ENCODE measurements around the gene ADGRG6.
A peak's percentile ranks its signal among the peaks of the same experiment; 100 is the strongest.

Gene ADGRG6

GRCh38 chr6:142374965-142375733 lies 73.3 kb downstream of the ADGRG6 start:
- DNase-seq (ENCODE audit: low read depth, low spot score) = peak; percentile 29

GRCh38 chr6:142376115-142376514 lies 74.3 kb downstream of the ADGRG6 start:
- DNase-seq (ENCODE audit: low read depth, low spot score) = no peak

- peak; percentile 78 for DNase-seq (ENCODE audit: low read depth, low spot score)
These were observed 75.1 kb downstream of the ADGRG6 start for GRCh38 chr6:142376800-142377496.

GRCh38 chr6:142377497-142377848 lies 75.7 kb downstream of the ADGRG6 start:
- DNase-seq (ENCODE audit: low read depth, low spot score) = no peak

GRCh38 chr6:142378138-142378875 lies 76.5 kb downstream of the ADGRG6 start:
- DNase-seq (ENCODE audit: low read depth, low spot score) = peak; percentile 32

GRCh38 chr6:142380626-142381025 lies 78.8 kb downstream of the ADGRG6 start:
- DNase-seq (ENCODE audit: low read depth, low spot score) = no peak

- no peak for DNase-seq (ENCODE audit: low read depth, low spot score)
These were observed 79.4 kb downstream of the ADGRG6 start for GRCh38 chr6:142381181-142381580.

GRCh38 chr6:142381845-142382378 lies 80.1 kb downstream of the ADGRG6 start:
- DNase-seq (ENCODE audit: low read depth, low spot score) = no peak

GRCh38 chr6:142384519-142385254 lies 82.9 kb downstream of the ADGRG6 start:
- DNase-seq (ENCODE audit: low read depth, low spot score) = no peak

- DNase-seq (ENCODE audit: low read depth, low spot score) = no peak
These were observed 83.5 kb downstream of the ADGRG6 start for GRCh38 chr6:142385352-142385751.

- no peak for DNase-seq (ENCODE audit: low read depth, low spot score)
These were observed 84.8 kb downstream of the ADGRG6 start for GRCh38 chr6:142386657-142387056.

- DNase-seq (ENCODE audit: low read depth, low spot score) = no peak
These were observed 86.4 kb downstream of the ADGRG6 start for GRCh38 chr6:142387997-142388815.

- no peak for DNase-seq (ENCODE audit: low read depth, low spot score)
These were observed 93.5 kb downstream of the ADGRG6 start for GRCh38 chr6:142395266-142395665.

- DNase-seq (ENCODE audit: low read depth, low spot score) = no peak
These were observed 94.0 kb downstream of the ADGRG6 start for GRCh38 chr6:142395768-142396231.

- no peak for DNase-seq (ENCODE audit: low read depth, low spot score)
These were observed 96.5 kb downstream of the ADGRG6 start for GRCh38 chr6:142398353-142398752.

GRCh38 chr6:142399739-142400138 lies 97.9 kb downstream of the ADGRG6 start:
- no peak for DNase-seq (ENCODE audit: low read depth, low spot score)

GRCh38 chr6:142400495-142400894 lies 98.7 kb downstream of the ADGRG6 start:
- no peak for DNase-seq (ENCODE audit: low read depth, low spot score)

GRCh38 chr6:142401838-142402237 lies 100.0 kb downstream of the ADGRG6 start:
- DNase-seq (ENCODE audit: low read depth, low spot score) = no peak

- no peak for DNase-seq (ENCODE audit: low read depth, low spot score)
These were observed 102.9 kb downstream of the ADGRG6 start for GRCh38 chr6:142404751-142405150.

- DNase-seq (ENCODE audit: low read depth, low spot score) = no peak
These were observed 104.3 kb downstream of the ADGRG6 start for GRCh38 chr6:142406131-142406530.

Data from ELF-1 (cell line).